Islet precursor cell (in vitro differentiated cells): ENCODE measurements around the gene IKBKE.
"Not testable (repeated sequence)": the region's sequence is repeated elsewhere in the genome, so short reads cannot be mapped to it uniquely, and the experiment has no call there.

ENCODE experiments used
- DNase-seq: peaks from one replicate; pipeline ENCODE4 v3.0.0-alpha.2; 2018

The IKBKE gene

GRCh38 chr1:206476591-206476990 is 6.3 kb downstream of the IKBKE start:
- DNase-seq, result no peak

GRCh38 chr1:206477110-206477509 is 6.8 kb downstream of the IKBKE start:
- DNase-seq, result no peak

DNA sequence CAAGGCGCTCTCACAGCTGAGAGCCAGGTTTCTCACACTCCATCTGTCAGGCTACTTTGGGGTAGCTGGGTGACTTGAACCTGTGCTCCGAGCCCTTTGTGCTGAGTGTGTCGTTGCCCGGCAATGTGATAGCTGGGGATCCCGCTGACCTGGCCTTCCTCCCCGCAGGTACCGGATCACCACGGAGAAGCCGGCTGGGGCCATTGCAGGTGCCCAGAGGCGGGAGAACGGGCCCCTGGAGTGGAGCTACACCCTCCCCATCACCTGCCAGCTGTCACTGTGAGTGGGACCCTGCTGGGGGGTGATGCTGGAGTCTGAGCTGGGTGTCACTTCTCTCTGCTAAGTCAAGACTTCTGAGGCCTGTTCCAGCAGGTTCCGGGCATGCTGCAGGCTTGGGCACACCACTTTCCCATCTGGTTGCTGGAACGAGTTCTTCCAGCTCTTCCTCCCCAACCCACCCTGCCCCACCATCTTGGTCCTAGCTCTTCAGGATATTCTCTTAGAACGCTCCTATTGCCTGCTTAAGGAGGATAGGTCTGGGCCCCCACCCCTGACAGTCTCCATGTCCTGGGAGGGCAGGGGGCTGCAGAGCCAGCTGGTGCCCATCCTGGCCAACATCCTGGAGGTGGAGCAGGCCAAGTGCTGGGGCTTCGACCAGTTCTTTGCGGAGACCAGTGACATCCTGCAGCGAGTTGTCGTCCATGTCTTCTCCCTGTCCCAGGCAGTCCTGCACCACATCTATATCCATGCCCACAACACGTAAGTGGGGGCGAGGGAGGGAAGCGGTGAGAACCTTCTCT is 7.5 kb downstream of the IKBKE start:
- DNase-seq, result no peak

GRCh38 chr1:206478746-206479145 is 8.5 kb downstream of the IKBKE start:
- no peak for DNase-seq

- DNase-seq, result peak; percentile 83
Measured at GRCh38 chr1:206479183-206480125, 9.2 kb downstream of the IKBKE start.

GRCh38 chr1:206480211-206480610 is 9.9 kb downstream of the IKBKE start:
- DNase-seq, result no peak

DNA sequence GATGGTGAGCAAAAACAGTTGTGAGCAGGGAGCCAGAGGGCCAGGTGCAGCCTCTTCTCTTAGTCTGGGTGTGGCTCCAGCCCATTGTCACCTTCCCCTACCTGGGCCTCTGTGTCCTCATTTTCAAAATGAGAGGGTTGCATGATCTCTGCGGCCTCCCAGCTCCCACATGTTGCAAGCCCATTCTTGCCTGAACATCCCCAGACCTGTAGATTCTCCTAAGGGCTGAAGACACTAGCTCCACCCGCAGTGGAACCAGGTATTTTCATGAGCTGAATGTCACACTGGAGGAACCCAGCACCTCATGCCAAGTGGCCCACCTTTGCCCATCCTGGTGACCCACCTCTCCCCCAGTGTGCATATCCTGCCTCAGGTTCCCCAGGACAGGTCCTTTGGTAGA is 12.3 kb downstream of the IKBKE start:
- DNase-seq, result no peak

DNA sequence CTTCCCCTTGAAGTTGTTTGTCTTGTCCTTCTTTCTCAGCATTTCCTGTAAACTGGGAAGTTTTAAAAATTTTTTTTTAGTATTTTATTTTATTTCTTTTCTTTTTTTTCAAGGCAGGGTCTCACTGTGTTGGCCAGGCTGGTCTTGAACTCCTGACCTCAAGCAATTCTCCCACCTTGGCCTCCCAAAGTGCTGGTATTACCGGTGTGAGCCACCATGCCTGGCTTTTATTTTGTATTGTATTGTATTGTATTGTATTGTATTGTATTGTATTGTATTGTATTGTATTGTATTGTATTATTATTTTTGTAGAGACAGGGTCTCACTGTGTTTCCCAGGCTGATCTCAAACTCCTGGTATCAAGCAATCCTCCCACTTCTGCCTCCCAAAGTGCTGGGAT is 13.6 kb downstream of the IKBKE start:
- DNase-seq, result not testable (repeated sequence)

DNA sequence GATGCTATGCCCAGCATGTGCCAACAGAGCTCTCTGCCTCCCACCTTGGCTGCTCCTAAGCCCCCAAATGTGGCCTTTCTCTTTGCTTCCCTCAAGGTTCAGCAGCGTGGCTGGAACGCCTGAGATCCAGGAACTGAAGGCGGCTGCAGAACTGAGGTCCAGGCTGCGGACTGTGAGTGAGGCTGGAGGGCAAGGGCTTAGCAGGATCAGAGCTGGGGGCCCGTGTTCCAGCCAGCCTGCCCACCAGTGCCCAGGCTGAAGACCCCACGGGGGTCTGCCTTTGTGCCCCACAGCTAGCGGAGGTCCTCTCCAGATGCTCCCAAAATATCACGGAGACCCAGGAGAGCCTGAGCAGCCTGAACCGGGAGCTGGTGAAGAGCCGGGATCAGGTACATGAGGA is 14.6 kb downstream of the IKBKE start:
- DNase-seq, result no peak

DNA sequence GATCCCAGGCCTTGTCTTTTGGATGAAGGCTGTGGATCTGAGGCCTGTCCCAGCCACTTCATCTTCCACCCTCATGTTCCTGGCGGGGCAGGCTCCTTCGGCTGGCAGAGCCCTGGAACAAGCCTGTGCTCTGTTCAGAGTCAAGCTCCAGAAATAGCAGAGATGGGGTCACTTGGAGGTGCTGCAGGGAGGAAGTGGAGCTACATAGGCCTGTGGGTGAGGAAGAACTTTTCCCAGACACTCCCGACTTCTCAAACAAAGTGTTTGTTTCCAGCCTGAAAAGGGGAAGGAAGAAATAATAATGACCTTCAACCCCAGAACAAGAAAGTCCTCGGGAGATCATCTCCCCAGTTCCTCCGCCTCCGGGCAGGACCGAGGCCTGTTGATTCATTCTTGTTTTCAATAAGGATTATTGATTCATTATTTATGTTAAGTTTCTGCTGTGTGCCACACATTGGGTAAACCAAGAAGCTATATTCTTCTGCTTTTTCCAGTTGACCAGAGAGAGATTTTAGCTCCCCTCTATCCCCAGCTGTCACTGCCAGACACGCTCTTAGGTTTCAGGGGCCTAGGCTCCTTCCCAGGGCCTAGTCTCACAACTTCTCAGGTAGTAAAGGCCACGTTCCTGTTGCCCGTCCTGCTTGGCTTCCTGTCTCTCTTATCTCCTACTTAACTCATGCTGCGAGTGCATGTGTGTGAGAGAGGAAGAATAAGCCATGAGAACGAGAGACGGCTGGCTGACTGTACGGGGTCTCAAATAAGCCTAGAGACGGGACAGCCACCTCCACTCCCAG is 16.9 kb downstream of the IKBKE start:
- DNase-seq, result no peak

GRCh38 chr1:206487970-206488369 is 17.7 kb downstream of the IKBKE start:
- DNase-seq, result no peak

GRCh38 chr1:206488466-206488865 is 18.2 kb downstream of the IKBKE start:
- DNase-seq, result no peak

DNA sequence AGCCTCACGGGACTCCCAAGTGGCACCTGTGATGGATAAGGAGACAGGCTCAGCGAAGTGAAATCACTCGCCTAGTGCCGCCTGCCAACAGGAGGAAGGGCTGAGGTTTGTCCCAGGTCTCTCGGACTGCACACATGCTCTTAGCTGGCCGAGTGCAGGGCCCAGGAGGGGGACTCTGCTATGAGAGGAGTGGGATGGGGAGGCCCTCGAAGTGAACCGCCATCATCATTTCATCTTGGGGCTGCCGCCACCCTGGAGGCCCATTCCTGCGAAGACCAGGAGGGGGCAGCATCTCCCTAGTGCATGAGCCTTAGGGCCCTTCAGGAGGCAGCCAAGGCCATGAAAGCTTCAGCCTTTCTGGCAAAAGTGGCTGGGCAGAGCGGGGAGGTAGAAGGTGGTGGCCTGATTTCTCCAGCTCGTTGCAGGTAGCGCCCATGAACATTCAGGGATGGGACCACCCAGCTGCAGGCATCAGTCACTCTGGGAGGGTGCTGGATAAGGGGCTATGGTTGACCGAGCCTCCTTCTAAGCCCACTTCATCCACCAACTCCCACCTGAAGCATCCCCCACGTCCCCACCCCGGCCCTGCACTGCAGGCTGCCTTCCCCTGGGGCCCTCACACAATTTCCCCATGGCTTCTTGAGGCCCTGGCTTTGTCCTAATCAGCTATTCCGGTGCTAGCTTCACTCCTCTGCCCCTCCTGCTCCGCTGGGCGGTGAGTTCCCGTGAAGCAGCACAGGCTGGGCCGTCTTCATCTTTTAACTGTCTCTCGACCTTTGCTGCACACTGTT is 19.9 kb downstream of the IKBKE start:
- DNase-seq, result peak; percentile 87

DNA sequence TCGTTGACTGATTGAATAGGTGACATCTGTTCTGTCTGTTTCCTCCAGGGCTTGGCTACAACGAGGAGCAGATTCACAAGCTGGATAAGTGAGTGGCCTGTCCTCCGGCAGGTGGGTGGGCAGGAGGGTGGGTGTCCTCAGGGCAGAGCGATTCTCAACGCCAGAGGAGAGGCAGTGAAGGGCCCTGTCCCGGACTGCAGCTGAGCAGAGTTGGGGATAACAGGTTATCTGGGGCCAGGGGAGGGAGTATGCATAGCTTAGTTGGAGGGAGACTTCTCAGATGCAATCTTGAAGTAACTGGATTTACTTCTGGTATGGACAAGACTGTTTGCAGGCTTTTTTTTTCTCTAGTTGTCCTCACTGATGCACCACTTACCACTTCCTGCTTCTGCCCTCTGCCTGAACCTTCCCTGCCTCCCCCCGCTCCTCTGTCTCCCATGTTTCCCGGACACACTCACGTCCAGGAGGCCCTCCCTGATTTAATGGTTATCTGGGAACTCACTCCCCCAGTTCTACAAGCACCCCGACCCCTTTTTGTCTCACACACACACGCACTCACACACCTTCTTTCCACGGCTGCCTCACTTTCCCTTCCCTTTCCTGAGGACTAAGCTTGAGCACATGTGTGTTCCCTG is 20.6 kb downstream of the IKBKE start:
- DNase-seq, result no peak

DNA sequence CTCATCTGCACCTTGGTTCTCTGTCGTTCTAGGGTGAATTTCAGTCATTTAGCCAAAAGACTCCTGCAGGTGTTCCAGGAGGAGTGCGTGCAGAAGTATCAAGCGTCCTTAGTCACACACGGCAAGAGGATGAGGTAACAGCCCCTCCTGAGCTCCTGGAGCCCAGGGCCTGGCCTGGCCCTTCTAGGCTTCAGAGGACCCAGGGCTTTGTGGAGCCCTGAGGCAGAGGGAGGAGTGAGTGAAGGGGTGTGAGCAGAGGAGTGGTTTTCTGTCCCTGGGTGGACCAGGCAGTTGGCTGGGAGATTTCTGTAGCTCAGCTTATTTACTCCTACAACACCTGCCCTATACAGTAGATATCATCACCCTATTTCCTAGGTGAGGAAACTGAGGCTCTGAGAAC is 21.3 kb downstream of the IKBKE start:
- no peak for DNase-seq

DNA sequence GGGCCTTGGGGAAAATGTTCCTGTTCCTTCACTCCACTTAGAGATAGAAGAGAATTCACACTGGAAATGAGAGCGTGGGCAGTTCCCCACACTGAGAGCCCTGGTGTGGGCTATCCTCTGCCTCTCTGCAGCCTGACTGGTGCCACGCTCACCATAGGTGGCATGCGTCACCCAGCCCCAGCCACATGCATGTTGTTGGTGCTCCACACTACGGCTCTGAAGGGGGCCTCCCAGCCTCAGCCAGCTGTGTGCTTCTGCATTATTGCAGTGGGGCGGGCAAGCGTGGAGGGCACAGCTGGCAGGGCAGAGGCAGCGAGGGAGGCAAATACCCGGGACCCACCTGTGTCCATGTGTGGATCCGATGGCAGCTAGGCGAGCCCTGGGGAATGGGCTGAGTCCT is 22.3 kb downstream of the IKBKE start:
- no peak for DNase-seq

DNA sequence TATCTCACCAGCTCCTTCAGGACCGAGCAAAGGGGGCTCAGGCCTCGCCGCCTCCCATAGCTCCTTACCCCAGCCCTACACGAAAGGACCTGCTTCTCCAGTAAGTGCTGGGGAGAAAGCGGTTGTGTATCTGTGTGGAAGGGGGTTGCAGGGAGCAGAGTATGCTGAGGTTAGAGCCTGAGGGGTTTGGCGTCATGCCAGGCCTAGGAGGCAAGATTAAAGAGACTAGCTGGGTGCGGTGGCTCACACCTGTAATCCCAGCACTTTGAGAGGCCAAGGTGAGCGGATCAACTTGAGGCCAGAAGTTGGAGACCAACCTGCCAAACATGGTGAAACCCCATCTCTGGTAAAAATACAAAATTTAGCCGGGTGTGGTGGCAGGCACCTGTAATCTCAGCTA is 23.0 kb downstream of the IKBKE start:
- DNase-seq, result no peak

GRCh38 chr1:206495011-206495461 is 24.8 kb downstream of the IKBKE start:
- DNase-seq, result no peak

- no peak for DNase-seq
Measured at GRCh38 chr1:206495493-206496046, 25.3 kb downstream of the IKBKE start.

DNA sequence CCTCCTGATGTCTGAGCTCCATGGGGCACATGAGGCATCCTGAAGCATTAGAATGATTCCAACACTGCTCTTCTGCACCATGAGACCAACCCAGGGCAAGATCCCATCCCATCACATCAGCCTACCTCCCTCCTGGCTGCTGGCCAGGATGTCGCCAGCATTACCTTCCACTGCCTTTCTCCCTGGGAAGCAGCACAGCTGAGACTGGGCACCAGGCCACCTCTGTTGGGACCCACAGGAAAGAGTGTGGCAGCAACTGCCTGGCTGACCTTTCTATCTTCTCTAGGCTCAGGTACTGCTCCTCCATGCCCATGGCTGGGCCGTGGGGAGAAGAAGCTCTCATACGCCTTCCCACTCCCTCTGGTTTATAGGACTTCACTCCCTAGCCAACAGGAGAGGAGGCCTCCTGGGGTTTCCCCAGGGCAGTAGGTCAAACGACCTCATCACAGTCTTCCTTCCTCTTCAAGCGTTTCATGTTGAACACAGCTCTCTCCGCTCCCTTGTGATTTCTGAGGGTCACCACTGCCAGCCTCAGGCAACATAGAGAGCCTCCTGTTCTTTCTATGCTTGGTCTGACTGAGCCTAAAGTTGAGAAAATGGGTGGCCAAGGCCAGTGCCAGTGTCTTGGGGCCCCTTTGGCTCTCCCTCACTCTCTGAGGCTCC is 26.0 kb downstream of the IKBKE start:
- DNase-seq, result no peak

DNA sequence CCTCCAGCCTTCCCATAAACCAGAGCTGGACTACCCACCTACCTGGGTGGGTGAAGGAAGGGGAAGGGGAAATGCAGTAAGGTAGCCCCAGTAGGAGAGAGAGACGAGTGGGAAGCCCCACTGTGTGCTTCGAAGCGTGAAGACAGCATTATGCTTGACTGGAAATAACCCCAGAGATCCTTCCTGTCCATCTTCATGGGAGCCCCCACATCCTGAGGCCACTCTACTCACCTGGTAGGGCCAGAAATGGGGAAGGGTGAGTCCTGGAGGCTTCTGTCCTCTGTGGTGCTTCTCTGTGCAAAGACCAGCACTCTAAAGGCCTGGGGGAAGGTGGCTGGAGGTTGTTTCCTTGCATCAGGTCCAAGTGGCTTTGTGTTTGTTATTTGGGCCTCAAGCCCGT is 27.1 kb downstream of the IKBKE start:
- DNase-seq, result no peak
